Suprapubic skin (tissue), 4 donors: ENCODE results near the gene CLSTN2.

Experiments
- CTCF ChIP-seq, 2 donors: fragments of 200-600 bp in 1 of 2; fragments of 450-650 bp in 1 of 2; sonication (generic) in 1 of 2; IDR thresholded peaks; one replicate each; pipeline ENCODE4 v1.5.1; 2016 to 2019; ENCODE audit warnings: antibody characterized with exemption in 2 of 2, mild to moderate bottlenecking in 1 of 2, moderate library complexity in 1 of 2
- EP300 ChIP-seq: sonication (generic); formaldehyde crosslinking; IDR thresholded peaks from one replicate; pipeline ENCODE4 v1.6.1; 2017; ENCODE audit warnings: antibody characterized with exemption
- POLR2A ChIP-seq, 2 donors: fragments of 450-650 bp; IDR thresholded peaks; one replicate each; pipeline ENCODE4 v1.6.1; 2017; ENCODE audit warnings: antibody characterized with exemption in 2 of 2, mild to moderate bottlenecking in 2 of 2, moderate library complexity in 2 of 2
- POLR2AphosphoS5 ChIP-seq, 3 donors: sonication (generic); formaldehyde crosslinking; IDR thresholded peaks; one replicate each; pipeline ENCODE4 v1.6.1; 2017; ENCODE audit warnings: antibody characterized with exemption in 3 of 3

- no peak for TF ChIP-seq CTCF (IDR thresholded peaks at IDR 0.05)
- no peak for TF ChIP-seq POLR2A (IDR thresholded peaks at IDR 0.05)
- TF ChIP-seq EP300, result no peak
- no peak for TF ChIP-seq POLR2AphosphoS5 (IDR thresholded peaks at IDR 0.05)
Observed at GRCh38 chr3:140579260-140579659, 644.3 kb downstream of the CLSTN2 start.
